HepG2 (cell line): Measurements from ENCODE around the gene IMPDH2. TPM values are rescaled to one million over a fixed set of nuclear protein-coding genes. Genes with fewer than 3 reads are reported as not detected.
A peak's percentile ranks its signal among the peaks of the same experiment; 100 is the strongest.

Source experiments
- CREB1 ChIP-seq, 2 experiments: fragments of 450-650 bp in 1 of 2; IDR thresholded peaks; 2 replicates each; pipeline ENCODE4 v1.6.1; 2016 to 2017; ENCODE audit warnings: control low read depth in 1 of 2, mild to moderate bottlenecking in 1 of 2, missing compliant biosample characterization in 1 of 2, missing genetic modification characterization in 1 of 2
- HOXD1 ChIP-seq: sonication (generic); formaldehyde crosslinking; IDR thresholded peaks from 2 replicates; pipeline ENCODE4 v1.5.0; 2020; ENCODE audit warnings: missing genetic modification reagents
- IKZF4 ChIP-seq: sonication (generic); formaldehyde crosslinking; IDR thresholded peaks from 2 replicates; pipeline ENCODE4 v1.5.1; 2020; ENCODE audit warnings: borderline replicate concordance, mild to moderate bottlenecking, low read depth, missing genetic modification reagents; ENCODE audit errors: not compliant biosample characterization
- KDM4B ChIP-seq: sonication (generic); formaldehyde crosslinking; IDR thresholded peaks from 2 replicates; pipeline ENCODE4 v1.4.0; 2020; ENCODE audit warnings: missing genetic modification reagents
- KDM5B ChIP-seq: sonication (generic); formaldehyde crosslinking; IDR thresholded peaks from 2 replicates; pipeline ENCODE4 v1.4.0; 2020; ENCODE audit warnings: missing genetic modification reagents, mild to moderate bottlenecking, borderline replicate concordance
- NONO ChIP-seq, 2 experiments: fragments of 450-650 bp in 1 of 2; sonication (generic) in 1 of 2; formaldehyde crosslinking in 1 of 2; IDR thresholded peaks in 1 of 2; conservative IDR thresholded peaks in 1 of 2; 2 replicates each; pipeline versions ENCODE4 v1.6.1 to v1.8.0; 2017 to 2022; ENCODE audit warnings: mild to moderate bottlenecking in 1 of 2, missing genetic modification reagents in 1 of 2, moderate library complexity in 1 of 2
- PRMT3 ChIP-seq: sonication (generic); formaldehyde crosslinking; IDR thresholded peaks from 2 replicates; pipeline ENCODE4 v1.8.1; 2022; ENCODE audit warnings: low read depth, mild to moderate bottlenecking, moderate library complexity, missing genetic modification reagents, borderline replicate concordance
- SNRNP70 ChIP-seq: fragments of 200-400 bp; formaldehyde crosslinking; IDR thresholded peaks from 2 replicates; pipeline ENCODE4 v1.6.1; 2017; ENCODE audit warnings: mild to moderate bottlenecking, low read depth, low read length, moderate library complexity
- TCF7 ChIP-seq: sonication (generic); IDR thresholded peaks from 2 replicates; pipeline ENCODE4 v1.6.1; 2016; ENCODE audit warnings: antibody characterized with exemption, low read depth
- ZMYM2 ChIP-seq: sonication (generic); formaldehyde crosslinking; IDR thresholded peaks from 2 replicates; pipeline ENCODE4 v1.8.0; 2022; ENCODE audit warnings: mild to moderate bottlenecking, missing genetic modification reagents
- ZNF224 ChIP-seq: sonication (generic); formaldehyde crosslinking; IDR thresholded peaks from 2 replicates; pipeline ENCODE4 v1.5.0; 2020; ENCODE audit warnings: mild to moderate bottlenecking, missing genetic modification reagents
- ZNF367 ChIP-seq: sonication (generic); formaldehyde crosslinking; IDR thresholded peaks from 2 replicates; pipeline ENCODE4 v1.4.0; 2020; ENCODE audit warnings: missing genetic modification reagents, borderline replicate concordance
- ZNF883 ChIP-seq: sonication (generic); formaldehyde crosslinking; IDR thresholded peaks from 2 replicates; pipeline ENCODE4 v1.5.1; 2020; ENCODE audit warnings: mild to moderate bottlenecking, missing genetic modification reagents; ENCODE audit errors: not compliant biosample characterization
- ZSCAN25 ChIP-seq: sonication (generic); formaldehyde crosslinking; IDR thresholded peaks from 2 replicates; pipeline ENCODE4 v1.8.0; 2022; ENCODE audit warnings: mild to moderate bottlenecking, missing genetic modification reagents
- polyA plus RNA-seq, 8 experiments: library from polyadenylated mRNA; depleted of rRNA in 3 of 8; stranded (reverse) in 7 of 8; unstranded in 1 of 8; fragments of >200 nt; fragmentation: Illumina TruSeq in 4 of 8; extraction: Trizol in 4 of 8; gene quantifications; 2 replicates each; pipeline versions ENCODE4 v1.2.1 to v1.2.3, GENCODE V29; 2011 to 2016; ENCODE audit warnings: low read depth in 4 of 8, missing spikeins in 1 of 8, mixed read lengths in 1 of 8; ENCODE audit not compliant: insufficient read depth in 1 of 8
- total RNA-seq, 5 experiments: library from RNA; depleted of rRNA; stranded (reverse); fragments of >200 nt; fragmentation: Illumina TruSeq; extraction: Trizol; gene quantifications; 2 replicates each; pipeline ENCODE4 v1.2.3, GENCODE V29; 2016; ENCODE audit warnings: low read depth in 1 of 5
- TF ChIP-seq, protein P1 (sequence below): sonication (generic); formaldehyde crosslinking; IDR thresholded peaks from 2 replicates; pipeline ENCODE4 v1.5.1; 2020; ENCODE audit warnings: missing genetic modification reagents, mild to moderate bottlenecking, borderline replicate concordance
- TF ChIP-seq, protein P2 (sequence below), 2 experiments: sonication (generic) in 1 of 2; formaldehyde crosslinking in 1 of 2; IDR thresholded peaks; 2 replicates each; pipeline versions ENCODE4 v1.6.1 to v1.9.0; 2014 to 2022; ENCODE audit warnings: antibody characterized with exemption in 1 of 2, borderline replicate concordance in 1 of 2, inconsistent platforms in 1 of 2, low read depth in 1 of 2, missing genetic modification reagents in 1 of 2
- TF ChIP-seq, protein P3 (sequence below): sonication (generic); formaldehyde crosslinking; IDR thresholded peaks from 2 replicates; pipeline ENCODE4 v1.5.0; 2020; ENCODE audit warnings: missing genetic modification reagents

Gene IMPDH2
- total and polyA plus RNA-seq, 2 of the 13 experiments (the other 11 are each of a cell fraction or from before 2014, with no cell fraction given), result 248 to 260 TPM

DNA sequence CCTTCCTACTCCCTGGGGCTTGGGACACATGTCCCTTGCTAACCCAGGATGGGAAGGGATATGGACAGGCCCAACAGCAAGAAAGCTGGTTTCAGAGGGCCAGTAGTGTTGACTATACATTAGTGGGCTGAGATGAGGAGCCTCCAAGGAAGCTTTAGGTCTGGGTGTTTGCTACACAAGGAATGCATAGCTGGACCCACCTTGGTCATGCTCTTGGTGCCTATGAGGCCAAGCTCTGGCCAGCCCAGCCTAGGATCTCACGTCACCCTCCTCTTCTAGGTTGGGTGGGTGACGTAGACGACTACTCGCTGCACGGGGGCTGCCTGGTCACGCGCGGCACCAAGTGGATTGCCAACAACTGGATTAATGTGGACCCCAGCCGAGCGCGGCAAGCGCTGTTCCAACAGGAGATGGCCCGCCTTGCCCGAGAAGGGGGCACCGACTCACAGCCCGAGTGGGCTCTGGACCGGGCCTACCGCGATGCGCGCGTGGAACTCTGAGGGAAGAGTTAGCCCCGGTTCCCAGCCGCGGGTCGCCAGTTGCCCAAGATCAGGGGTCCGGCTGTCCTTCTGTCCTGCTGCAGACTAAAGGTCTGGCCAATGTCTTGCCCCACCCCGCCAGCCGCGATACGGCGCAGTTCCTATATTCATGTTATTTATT, 22.7 kb downstream of the IMPDH2 start (continued):
- TF ChIP-seq, protein P1, sequence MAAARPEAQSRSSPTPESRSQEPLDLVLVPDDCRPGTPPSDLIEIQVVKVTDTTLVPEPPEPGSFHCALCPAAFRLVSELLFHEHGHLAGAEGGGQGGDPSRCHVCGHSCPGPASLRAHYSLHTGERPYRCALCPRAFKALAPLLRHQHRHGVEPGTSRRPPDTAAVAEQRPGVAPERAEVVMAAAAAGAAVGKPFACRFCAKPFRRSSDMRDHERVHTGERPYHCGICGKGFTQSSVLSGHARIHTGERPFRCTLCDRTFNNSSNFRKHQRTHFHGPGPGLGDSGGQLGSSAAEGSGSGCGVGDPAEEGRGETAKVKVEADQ (CRISPR knock-in tag), result no peak
- TF ChIP-seq KDM4B (CRISPR knock-in tag), result 0 out of 2 replicates have a peak, but pooled peaks have one; percentile 15
- TF ChIP-seq, protein P2, sequence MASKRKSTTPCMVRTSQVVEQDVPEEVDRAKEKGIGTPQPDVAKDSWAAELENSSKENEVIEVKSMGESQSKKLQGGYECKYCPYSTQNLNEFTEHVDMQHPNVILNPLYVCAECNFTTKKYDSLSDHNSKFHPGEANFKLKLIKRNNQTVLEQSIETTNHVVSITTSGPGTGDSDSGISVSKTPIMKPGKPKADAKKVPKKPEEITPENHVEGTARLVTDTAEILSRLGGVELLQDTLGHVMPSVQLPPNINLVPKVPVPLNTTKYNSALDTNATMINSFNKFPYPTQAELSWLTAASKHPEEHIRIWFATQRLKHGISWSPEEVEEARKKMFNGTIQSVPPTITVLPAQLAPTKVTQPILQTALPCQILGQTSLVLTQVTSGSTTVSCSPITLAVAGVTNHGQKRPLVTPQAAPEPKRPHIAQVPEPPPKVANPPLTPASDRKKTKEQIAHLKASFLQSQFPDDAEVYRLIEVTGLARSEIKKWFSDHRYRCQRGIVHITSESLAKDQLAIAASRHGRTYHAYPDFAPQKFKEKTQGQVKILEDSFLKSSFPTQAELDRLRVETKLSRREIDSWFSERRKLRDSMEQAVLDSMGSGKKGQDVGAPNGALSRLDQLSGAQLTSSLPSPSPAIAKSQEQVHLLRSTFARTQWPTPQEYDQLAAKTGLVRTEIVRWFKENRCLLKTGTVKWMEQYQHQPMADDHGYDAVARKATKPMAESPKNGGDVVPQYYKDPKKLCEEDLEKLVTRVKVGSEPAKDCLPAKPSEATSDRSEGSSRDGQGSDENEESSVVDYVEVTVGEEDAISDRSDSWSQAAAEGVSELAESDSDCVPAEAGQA (IDR thresholded peaks at IDR 0.05; ENCODE audit: low read depth), result no peak
- TF ChIP-seq, protein P2 (CRISPR knock-in tag; IDR thresholded peaks at IDR 0.05; ENCODE audit: borderline replicate concordance), result 0 out of 2 replicates have a peak, but pooled peaks have one; percentile 82
- no peak for TF ChIP-seq ZNF883 (CRISPR knock-in tag)
- TF ChIP-seq SNRNP70, result no peak
- peak; percentile 48; the same call in 1 of the 2 replicates for TF ChIP-seq ZNF367
- TF ChIP-seq TCF7, result no peak
- TF ChIP-seq KDM5B (CRISPR knock-in tag), result no peak
- no peak for TF ChIP-seq HOXD1 (CRISPR knock-in tag)
- no peak for TF ChIP-seq NONO (IDR thresholded peaks at IDR 0.05)
- TF ChIP-seq NONO (CRISPR knock-in tag; conservative IDR thresholded peaks at IDR 0.05), result no peak
- 0 out of 2 replicates have a peak, but pooled peaks have one; percentile 66 for TF ChIP-seq ZNF224 (CRISPR knock-in tag)
- no peak for TF ChIP-seq IKZF4 (CRISPR knock-in tag)
- TF ChIP-seq ZMYM2 (CRISPR knock-in tag), result no peak
- no peak for TF ChIP-seq PRMT3
- peak; percentile 9; the same call in 1 of the 2 replicates for TF ChIP-seq ZSCAN25 (CRISPR knock-in tag)
- TF ChIP-seq CREB1 (IDR thresholded peaks at IDR 0.05), result peak; percentile 84
- no peak for TF ChIP-seq CREB1 (CRISPR knock-in tag; IDR thresholded peaks at IDR 0.05)
- TF ChIP-seq, protein P3, sequence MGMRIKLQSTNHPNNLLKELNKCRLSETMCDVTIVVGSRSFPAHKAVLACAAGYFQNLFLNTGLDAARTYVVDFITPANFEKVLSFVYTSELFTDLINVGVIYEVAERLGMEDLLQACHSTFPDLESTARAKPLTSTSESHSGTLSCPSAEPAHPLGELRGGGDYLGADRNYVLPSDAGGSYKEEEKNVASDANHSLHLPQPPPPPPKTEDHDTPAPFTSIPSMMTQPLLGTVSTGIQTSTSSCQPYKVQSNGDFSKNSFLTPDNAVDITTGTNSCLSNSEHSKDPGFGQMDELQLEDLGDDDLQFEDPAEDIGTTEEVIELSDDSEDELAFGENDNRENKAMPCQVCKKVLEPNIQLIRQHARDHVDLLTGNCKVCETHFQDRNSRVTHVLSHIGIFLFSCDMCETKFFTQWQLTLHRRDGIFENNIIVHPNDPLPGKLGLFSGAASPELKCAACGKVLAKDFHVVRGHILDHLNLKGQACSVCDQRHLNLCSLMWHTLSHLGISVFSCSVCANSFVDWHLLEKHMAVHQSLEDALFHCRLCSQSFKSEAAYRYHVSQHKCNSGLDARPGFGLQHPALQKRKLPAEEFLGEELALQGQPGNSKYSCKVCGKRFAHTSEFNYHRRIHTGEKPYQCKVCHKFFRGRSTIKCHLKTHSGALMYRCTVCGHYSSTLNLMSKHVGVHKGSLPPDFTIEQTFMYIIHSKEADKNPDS (CRISPR knock-in tag), result no peak
